ENCODE results near the gene CFAP43. TPM values are rescaled to one million over a fixed set of nuclear protein-coding genes. Genes with fewer than 3 reads are reported as not detected.
A peak's percentile ranks its signal among the peaks of the same experiment; 100 is the strongest.

CFAP43 gene
- total RNA-seq, 1 donor from 2014 or later, result 15.9 TPM

DNA sequence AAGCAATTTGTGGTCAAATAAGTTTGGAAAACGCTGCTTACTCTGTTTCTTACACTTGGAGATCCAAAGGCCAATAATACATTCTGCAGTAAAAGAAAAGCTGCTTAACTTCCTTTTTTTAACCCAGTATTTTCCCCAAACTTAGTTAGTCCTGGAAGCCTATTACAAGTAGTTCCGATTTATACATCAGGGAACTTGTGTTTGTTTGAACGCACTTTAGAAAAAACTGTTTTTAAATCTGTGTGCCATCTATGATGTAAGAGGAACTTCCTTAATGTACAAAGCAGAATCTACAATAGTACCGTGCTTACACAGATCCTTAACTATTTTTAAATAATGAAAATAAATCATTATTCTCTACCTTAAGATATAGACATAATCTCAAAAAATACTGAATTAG lies 87.2 kb downstream of the CFAP43 start:
- no peak for FAIRE-seq
- DNase-seq (ENCODE audit: low spot score in 2 of 2), result no peak

DNA sequence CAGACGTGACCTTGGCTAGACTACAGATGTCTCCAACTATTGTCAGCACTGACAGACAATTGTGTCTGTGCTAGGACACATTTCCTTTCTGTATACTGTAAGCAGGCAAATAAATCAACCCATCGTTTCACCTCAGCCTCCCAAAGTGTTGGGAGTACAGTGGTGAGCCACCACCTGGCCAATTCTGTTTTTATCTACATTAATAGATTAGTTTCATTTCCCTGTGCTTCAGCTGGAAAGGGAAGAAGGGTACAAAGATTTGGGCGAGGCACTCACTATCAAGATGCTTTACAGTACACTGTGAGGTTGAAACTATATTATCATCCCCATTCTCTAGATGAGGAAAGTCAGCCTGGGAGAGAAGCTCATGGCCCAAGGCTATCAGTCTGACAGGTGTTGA lies 88.3 kb downstream of the CFAP43 start:
- DNase-seq (ENCODE audit: low spot score in 2 of 2) (no peak), FAIRE-seq (no peak)

DNA sequence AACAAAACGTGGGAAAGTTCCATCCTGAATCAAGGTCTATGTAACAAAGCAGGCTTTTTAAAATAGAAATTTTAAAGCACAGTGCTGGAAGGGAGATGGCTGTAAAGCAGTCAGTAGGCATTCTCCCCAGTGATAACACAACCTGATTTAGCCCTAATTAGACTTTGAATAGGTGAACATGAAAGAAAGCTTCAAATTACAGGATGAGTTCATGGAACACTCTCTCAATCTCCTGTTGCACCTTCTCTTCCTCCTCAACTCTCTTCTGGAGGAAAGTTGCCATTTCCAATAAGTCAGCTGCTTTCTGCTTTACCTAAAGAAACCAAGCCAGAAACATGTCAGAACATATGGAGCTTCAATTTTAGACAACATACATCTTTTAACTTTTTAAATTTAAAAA lies 90.1 kb downstream of the CFAP43 start:
- FAIRE-seq (no peak), DNase-seq (ENCODE audit: low spot score in 2 of 2) (no peak)

DNA sequence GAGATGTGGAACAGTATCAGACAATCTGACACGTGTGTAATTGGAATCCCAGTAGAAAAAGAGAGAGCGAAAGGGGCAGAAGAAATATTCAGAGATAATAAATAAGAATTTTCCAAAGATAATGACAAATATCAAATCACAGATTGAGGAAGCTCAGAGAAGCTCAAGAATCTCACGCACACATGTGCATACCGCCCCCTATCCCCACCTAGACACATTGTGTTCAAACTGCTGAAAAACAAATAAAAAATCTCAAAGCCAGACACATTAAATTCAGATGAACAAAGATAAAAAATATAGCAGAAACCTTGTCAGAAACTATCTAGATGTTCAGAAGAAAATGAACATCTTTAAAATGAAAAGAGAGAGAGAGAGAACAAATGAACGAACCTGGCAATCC lies 92.9 kb downstream of the CFAP43 start:
- DNase-seq (ENCODE audit: low spot score in 2 of 2) (no peak), FAIRE-seq (no peak)

DNA sequence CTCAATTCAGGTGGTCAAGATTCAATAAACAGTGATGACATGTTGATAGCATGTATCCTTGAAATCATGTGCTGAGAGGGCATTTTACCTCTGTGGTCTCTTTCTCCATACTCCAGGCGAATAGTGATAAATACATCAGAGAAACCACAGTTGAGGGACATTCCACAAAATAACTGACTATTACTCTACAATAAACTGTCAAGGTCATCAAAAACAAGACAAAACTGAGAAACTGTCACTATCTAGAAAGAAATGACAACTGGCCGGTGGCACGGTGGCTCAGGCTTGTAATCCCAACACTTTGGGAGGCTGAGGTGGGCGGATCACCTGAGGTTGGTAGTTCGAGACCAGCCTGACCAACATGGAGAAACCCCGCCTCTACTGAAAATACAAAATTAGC lies 94.0 kb downstream of the CFAP43 start:
- no peak for FAIRE-seq
- DNase-seq (ENCODE audit: low spot score in 2 of 2), result no peak

DNA sequence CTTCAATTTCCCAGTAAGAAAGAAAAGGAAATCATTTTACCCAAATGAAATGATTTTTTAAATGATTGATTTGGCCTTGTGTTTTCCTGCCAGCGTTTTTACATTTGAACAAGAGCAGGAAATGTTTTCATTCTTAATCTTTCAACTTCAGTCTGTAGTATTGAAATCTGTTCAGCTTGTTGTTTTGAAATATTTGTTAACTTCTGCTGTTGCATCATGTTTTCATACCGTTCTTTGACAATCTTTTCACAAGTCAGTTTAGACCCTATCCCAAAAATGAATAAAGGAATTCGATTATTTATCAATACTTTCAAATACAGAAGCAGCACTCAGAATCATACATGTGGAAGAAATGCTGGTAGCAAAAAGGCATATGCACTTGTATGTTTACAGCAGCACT lies 102.1 kb downstream of the CFAP43 start:
- DNase-seq (ENCODE audit: low spot score in 2 of 2), result no peak
- FAIRE-seq, result no peak

DNA sequence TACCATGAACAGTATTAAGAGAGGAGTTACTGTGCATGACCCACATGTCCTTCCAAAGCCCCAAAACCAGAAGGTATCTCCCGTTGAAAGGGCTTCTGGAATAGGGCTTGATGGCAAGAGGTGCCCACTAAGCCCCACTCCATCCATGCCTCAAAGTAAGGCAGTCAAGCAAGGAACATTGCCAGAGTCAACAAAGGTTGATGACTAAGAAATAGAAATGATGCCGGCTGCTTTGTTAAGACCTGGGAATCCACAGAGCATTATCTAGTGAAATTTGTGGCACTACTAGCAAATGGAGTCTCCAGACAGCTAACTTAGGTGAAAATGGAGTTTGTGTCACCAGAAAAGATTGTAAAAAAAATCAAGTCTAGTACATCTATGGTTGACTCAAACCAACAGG lies 104.0 kb downstream of the CFAP43 start:
- no peak for DNase-seq (ENCODE audit: low spot score in 2 of 2)

DNA sequence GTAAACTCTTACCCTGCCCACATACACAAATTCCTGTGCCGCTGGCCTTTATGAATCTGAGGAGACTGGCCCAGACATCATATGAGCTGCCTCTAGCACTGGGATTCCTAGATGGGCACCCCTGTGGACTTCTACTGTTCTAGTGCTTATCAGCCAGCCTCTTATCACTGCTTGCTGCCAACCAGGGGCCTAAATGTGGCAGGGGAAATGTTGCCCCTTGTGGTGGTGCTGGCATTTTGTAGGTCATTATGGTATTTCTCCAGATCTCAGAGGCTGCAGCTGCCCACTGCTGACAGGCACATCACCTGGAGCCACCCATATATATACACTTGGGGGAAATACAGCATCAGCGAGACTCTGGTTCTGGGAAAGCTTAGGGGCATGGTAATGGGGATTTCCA lies 104.8 kb downstream of the CFAP43 start:
- FAIRE-seq (no peak), DNase-seq (ENCODE audit: low spot score in 2 of 2) (no peak)

More for the DNA sequence above, 104.0 kb downstream of the CFAP43 start:
- FAIRE-seq, result no peak

DNA sequence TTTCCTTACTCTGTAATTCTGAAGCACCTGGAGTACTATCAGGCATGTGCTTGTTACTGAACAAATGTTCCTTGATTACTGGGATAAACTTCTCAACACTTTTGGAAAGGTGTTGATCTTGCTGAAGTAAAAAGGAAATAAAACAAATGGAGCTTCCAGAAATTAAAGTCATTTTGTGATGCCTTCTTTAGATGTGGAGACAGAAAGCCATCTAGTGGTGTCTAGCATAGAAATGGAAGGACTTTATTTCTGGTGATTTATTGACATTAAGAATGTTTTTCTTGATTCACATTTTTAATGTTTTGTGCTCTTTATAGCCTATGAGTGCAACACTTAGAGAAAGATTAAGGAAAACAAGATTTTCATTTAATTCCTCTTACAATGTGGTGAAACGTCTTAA lies 108.8 kb downstream of the CFAP43 start:
- peak; percentile 70 for FAIRE-seq
- DNase-seq (ENCODE audit: low spot score in 2 of 2), result peak in 1 of 2 donors; percentile 31

DNA sequence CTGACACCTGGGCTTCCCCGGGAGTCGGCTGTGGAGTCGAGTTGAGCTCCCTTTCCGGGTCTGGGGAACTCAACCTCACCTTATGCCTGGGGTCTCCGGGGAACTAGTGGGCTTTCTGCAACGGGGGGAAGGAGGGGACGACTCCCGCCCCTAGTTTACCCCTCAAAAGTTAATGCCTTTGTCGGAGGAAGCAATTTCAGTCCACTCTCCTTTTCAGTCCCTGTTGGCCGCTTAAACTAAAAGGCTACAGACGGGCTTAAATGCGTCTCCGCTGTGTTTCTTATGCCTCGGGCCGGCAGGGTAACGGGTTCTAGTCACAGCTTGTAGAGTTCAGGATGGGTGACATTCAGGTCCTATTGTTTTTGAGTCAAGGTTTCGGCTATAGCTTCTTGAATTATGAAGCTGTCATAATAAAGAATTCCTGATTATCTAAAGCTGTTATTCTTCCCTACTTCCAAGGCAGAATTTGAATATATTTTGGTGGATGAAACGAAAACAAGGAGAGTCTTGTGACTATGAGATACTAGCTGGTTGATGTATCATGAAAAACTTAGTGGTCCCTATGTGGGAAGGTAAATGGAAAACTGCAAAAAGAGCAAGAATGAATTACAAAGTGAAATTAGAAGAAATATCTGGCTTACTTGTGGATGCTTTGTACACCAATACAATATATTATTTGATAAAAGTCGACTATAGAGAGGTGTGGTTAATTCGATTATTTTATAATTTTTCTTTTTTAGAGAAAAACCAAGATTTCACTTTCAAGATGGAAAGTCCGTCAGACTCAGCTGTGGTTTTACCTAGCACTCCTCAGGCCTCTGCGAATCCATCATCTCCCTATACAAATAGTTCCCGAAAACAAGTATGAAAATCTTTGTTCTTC lies 109.7 kb downstream of the CFAP43 start:
- FAIRE-seq (no peak), DNase-seq (ENCODE audit: low spot score in 2 of 2) (no peak)

DNA sequence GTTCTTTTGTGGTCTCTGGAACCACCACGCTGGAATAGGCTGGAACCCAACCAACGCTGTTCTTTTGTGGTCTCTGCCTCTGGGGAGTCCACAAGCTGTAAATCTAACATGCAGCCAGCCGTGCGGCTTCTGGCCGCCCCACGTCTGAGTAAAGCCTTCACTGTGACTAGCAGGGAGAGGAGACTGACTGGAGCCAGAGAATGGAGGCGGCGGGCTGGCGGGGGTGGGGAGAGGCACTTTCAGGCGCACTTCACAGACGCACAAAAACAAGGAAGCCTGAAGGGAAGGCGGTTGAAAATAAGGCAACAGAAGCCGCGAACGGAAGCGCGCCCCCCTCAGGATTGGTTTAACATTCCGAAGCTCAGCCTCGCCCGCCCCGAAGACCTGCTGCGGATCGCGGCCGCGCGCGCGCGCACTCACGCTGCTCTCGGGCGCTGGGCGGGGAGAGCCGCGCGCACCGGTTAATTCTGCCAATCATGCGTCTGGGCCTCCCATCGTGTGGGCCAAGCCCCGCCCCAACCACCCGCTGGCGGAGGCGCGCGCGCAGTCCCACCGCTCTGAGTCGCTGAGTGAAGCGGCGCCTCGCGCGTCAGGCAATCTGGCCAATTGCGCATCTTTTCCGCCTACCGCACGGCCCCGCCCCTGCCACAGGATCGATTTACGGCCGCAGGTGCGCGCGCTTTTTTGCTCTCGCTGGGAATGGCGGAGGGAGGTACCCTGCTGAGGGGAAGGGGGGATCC lies 110.5 kb downstream of the CFAP43 start, which contains the start of gene SFR1:
TSS of gene SFR1 (plus strand) at position 687 of the 740 bp plus-strand sequence. CDS start at position 700, 13 bp downstream.
- FAIRE-seq, result no peak
- peak; percentile 87 to 88 for DNase-seq (ENCODE audit: low spot score in 2 of 2)

DNA sequence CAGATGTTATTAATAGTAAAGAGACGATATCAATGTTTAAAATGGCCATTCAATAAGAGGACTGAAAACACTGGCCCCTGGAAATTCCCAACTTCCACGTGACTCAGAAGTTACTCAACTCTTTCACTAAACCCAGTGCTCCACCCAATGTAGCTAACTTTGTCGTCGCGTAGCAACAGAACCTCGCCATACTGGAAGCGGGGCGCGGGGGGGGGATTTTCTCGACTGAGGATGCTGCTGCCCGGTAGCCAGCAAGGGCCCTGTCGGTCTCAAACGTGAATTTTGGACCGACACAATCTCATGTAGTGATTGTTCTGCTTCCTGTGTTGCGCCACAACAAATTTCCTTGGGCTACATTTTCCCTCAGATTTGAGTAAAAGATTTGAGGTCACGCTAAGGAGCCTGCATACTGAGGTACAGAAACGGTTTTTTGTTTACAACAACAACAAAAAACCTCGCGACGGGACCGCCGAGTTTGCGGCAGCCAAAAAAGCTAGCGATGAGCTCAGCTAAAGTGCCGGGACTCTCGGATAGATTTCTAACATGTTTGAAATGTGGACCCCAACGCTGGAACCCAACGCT lies 111.2 kb downstream of the CFAP43 start:
- FAIRE-seq (no peak), DNase-seq (ENCODE audit: low spot score in 2 of 2) (peak; percentile 35 to 39)

DNA sequence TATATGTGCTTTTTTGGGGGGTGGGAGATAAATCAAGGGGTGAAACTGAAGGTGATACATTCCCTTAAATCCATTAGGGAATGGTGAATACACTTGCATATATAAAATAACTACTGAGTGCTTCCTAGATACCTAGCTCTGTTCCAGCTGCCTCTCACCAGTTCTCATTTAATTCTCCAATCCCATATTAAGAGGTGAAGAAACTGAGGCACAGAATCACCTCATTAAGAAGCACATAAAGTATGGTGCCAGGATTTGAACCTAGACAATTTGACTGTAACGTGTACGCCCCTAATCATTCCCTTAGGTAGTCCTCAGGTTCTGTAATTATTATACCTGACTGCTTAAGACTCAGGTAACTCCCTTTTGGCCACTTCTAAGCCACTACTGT lies 111.7 kb downstream of the CFAP43 start:
- DNase-seq (ENCODE audit: low spot score in 2 of 2) (no peak), FAIRE-seq (no peak)

DNA sequence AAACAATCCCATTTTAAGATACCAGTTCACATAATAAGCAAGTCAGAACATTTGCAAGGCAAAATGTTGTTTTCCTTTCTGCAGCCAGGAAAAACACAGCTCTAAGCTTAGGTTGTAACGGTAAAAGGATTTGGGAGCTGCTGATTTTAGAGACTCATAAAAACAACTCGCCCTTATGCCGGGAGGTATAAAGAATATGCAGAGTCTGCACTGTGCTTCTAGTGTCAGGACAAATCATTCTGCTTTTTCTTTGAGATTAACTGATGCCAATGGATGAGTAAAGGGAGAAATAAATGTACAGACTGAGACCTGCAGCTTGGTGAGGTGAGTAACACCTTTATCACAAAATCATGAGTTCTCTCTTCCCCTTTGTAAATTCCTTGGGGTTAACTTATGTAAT lies 112.2 kb downstream of the CFAP43 start:
- DNase-seq (ENCODE audit: low spot score in 2 of 2), result no peak
- FAIRE-seq, result no peak

DNA sequence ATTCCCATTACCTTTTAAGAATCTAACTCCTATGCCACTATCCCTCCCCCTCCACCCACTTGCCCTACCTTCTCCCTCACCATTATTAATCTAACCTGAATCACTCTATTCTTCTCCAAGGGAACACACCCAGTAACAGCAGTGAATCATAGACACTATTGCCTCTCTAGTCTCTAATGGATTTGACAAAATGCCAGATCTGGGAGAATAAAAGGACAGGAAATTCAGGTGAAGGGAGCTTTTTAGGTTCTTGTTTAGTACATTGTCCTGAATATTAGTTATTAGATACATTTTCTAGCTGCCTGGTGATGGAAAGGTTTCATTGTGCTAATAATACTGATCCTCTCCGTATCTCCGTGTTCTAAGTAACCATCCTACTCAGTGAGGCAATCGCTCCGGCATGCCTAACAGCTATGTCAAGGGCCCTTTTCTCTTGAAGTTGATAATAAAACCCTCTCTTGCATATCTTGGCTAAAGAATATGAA lies 114.3 kb downstream of the CFAP43 start:
- DNase-seq (ENCODE audit: low spot score in 2 of 2) (no peak), FAIRE-seq (no peak)

DNA sequence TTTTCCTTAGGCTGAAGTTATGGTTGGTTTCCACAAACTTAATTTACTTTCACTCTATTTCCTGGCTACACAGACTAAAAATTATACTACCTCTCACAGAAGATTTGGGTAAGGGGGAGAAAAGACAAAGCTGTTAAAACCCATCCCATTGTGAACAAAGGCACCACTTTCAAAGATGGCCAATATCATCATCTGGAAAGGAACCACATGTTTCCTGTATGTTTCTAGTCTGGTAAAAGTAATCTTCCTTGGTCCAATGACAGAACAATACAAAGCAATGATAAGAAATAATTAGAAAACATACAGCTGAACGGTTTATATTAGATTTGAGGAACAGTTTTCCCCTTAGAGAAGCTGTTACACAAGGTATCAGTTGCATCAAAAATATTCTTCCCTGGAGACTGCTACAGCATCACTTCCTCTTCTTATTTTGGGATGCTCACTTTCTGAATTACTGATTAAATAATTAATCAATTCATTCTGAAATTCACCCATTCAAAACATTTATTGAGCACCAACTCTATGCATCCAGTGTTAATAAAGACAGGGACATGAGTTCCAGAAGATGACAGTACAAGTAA lies 118.7 kb downstream of the CFAP43 start:
- FAIRE-seq (no peak), DNase-seq (ENCODE audit: low spot score in 2 of 2) (no peak)

DNA sequence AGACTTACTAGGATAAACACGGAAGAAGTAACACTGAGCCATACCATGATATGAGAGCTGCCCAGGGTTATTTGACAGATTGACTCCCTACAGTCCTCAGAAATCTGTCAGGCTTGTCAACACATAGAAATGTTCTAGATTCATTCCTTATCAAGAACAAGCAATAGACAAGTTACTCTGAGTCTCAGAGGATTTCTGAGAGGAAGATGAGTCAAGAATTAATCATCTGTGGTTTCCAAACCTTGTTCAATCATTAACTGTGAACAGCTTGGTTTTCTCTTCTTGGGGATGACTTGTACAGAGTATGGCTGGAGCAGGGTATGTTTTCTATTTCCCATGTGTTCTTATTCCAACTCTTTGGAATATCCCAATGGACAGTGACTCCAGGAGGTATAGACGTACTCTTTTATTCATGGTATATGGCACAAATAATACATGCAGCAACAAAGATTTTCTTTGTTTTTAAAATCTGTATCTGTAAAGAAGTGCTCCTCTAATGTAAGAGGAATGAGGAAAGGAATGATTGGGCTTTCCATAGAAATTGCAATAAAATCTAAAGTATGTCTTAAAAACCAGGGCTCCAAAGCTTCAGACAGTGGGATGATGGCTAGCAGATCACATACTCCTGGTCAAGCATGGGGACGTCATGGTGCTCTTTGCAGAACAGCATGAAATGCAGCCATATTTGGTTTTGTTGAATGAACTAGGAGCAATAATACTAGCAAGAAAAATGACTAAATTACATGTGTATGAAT lies 122.1 kb downstream of the CFAP43 start:
- FAIRE-seq (no peak), DNase-seq (ENCODE audit: low spot score in 2 of 2) (no peak)

DNA sequence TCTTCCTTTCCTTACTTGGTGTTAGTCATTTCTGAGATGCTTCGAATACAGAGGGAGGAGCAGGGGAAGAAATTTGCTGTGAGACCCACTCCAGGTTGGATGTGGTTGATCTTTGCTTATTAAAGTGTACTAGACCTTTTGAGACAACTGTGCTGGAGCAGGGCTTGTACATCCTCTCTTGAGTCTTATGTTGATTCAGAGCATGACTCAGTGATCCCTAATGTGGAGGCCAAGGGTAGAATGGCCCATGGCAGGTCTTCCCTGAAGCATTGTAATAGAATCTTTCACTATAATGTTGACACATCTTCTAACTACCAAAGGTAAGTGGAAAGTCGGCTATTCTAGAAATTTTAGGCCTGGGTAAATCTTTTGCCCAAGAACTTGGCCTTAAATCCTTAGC lies 127.2 kb downstream of the CFAP43 start:
- DNase-seq (ENCODE audit: low spot score in 2 of 2), result no peak
- FAIRE-seq, result no peak

DNA sequence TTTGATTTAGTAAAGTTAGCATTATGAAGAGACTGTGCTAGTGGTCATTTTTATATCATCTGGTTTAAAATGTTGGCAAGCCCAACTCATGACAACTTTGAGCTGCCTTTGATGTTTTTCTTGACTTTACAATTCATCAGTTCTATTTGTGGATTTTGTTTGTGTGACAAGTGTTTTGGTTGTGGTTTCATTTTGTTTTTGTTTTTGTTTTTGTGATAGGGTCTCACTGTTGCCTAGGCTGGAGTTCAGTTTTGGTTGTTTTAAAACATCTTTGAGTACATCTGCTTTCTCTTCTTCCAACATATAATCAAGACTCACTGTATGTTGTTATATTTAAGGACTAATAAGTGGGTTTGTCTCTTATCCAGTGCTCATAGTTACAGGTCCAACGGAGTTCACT lies 127.7 kb downstream of the CFAP43 start:
- no peak for DNase-seq (ENCODE audit: low spot score in 2 of 2)
- no peak for FAIRE-seq

DNA sequence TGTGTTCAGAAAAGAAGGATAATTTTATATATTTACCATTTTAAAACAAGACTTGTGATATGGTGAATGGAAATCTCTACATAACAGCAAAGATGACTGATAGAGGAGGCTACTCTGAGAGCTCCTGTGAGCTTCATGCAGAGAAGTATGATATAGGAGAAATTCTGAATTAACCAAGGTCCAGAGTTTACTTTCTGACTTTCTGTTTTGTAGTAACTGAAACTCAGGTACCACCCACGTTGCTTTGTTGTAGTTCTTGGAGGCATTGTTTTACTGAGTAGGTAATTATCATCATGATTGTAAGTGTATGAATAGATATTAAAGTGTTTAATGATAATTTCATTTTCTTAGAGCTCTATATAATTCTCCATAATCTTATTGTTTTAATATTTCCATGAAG lies 128.2 kb downstream of the CFAP43 start:
- no peak for DNase-seq (ENCODE audit: low spot score in 2 of 2)
- FAIRE-seq, result no peak

Measured in frontal cortex (tissue), 4 donors.